OCI-LY3 (cell line): Measurements from ENCODE around the gene DYDC2.

Experiments used
- CTCF ChIP-seq: fragments of 200-600, 300-600 bp; sonication (generic); IDR thresholded peaks from 2 replicates; pipeline ENCODE4 v1.5.1; 2014; ENCODE audit warnings: antibody characterized with exemption, low read length, low read depth
- EZH2phosphoT487 ChIP-seq: fragments of 200-600 bp; shearing (Covaris generic); IDR thresholded peaks from 2 replicates; pipeline ENCODE4 v1.6.1; 2018; ENCODE audit warnings: antibody characterized with exemption, mixed run types, low read depth

DNA sequence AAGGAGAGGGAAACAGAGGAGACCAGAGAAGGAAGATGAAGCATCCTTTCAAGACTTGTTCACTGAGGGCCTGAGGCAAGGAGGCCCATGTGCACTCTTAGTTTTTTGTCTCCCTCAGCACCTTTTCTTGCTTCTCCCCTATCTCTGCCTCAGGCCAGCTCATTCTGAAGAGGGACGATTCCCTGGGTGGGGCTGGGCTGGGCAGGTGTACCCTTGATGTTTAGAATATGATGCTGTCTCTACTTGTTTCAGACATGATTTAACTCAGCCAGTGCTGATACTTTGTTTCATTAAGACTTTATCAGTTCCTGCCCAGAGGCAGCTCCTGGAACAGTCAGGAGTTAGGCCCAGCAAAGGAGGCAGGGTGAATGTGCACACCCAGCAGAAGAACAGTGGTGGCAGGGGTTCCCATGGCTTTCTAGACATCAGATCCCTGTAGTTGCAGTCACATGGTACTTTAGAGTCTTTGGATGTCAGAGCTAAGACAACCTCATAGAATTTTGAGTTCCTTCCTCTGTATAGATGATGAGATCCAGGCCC, 55.2 kb downstream of the DYDC2 start:
- TF ChIP-seq CTCF: no peak
- no peak for TF ChIP-seq EZH2phosphoT487
